ENCODE data around the gene CISD2.
A peak's percentile ranks its signal among the peaks of the same experiment; 100 is the strongest.

DNA sequence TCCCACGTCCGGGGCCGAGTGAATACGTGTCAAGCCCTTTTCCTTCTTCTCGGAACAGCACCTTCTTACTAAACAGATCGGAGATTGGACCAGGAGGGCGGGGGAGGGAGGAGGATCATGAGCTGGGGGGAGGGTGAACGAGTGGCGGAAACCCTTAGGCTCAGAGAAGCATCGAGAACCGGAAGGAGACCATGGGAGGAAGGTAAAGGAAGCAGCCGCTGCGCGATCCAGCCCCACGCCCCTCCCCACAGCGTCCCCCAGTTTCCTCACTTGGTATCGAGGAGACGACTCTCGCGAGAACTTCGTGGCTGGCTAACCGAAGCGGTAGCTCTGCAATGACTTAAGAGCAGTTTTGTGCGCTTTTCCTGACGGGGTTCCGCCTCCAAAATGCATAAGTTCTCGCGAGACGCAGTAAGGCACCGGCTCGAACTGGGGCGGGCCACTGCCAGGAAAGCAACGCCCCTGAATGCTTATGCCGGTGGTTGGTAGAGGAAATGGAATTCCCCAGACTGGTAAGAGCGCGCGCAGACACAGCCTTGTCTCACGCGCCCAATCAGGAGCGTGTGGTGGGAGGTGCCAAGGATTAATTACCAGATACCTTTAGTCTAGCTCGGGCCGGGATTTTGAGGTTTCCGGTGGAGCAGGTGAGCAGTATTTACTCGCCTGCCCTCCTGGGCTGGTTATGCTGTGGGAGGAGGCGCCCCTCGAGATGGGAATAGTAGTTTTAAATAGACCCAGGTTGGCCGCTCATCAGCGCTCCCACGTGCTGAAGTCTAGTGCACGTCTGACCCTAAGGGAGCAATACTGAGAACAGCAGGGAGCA is 40.9 kb upstream of the CISD2 start:
- TF ChIP-seq, protein P1, sequence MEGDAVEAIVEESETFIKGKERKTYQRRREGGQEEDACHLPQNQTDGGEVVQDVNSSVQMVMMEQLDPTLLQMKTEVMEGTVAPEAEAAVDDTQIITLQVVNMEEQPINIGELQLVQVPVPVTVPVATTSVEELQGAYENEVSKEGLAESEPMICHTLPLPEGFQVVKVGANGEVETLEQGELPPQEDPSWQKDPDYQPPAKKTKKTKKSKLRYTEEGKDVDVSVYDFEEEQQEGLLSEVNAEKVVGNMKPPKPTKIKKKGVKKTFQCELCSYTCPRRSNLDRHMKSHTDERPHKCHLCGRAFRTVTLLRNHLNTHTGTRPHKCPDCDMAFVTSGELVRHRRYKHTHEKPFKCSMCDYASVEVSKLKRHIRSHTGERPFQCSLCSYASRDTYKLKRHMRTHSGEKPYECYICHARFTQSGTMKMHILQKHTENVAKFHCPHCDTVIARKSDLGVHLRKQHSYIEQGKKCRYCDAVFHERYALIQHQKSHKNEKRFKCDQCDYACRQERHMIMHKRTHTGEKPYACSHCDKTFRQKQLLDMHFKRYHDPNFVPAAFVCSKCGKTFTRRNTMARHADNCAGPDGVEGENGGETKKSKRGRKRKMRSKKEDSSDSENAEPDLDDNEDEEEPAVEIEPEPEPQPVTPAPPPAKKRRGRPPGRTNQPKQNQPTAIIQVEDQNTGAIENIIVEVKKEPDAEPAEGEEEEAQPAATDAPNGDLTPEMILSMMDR (conservative IDR thresholded peaks at IDR 0.05; ENCODE audit: low read depth in 2 of 2), result 0 out of 4 replicates have a peak, but pooled peaks of 1 of the 2 experiments have one; percentile 9
- TF ChIP-seq, protein P2, sequence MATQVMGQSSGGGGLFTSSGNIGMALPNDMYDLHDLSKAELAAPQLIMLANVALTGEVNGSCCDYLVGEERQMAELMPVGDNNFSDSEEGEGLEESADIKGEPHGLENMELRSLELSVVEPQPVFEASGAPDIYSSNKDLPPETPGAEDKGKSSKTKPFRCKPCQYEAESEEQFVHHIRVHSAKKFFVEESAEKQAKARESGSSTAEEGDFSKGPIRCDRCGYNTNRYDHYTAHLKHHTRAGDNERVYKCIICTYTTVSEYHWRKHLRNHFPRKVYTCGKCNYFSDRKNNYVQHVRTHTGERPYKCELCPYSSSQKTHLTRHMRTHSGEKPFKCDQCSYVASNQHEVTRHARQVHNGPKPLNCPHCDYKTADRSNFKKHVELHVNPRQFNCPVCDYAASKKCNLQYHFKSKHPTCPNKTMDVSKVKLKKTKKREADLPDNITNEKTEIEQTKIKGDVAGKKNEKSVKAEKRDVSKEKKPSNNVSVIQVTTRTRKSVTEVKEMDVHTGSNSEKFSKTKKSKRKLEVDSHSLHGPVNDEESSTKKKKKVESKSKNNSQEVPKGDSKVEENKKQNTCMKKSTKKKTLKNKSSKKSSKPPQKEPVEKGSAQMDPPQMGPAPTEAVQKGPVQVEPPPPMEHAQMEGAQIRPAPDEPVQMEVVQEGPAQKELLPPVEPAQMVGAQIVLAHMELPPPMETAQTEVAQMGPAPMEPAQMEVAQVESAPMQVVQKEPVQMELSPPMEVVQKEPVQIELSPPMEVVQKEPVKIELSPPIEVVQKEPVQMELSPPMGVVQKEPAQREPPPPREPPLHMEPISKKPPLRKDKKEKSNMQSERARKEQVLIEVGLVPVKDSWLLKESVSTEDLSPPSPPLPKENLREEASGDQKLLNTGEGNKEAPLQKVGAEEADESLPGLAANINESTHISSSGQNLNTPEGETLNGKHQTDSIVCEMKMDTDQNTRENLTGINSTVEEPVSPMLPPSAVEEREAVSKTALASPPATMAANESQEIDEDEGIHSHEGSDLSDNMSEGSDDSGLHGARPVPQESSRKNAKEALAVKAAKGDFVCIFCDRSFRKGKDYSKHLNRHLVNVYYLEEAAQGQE (IDR thresholded peaks at IDR 0.05; ENCODE audit: unreplicated experiment), result peak; percentile 4
- TF ChIP-seq EZH2 (IDR thresholded peaks at IDR 0.05; ENCODE audit: low read depth, unreplicated experiment), result no peak
- TF ChIP-seq CREB1 (CRISPR knock-in tag; IDR thresholded peaks at IDR 0.05; ENCODE audit: low read depth), result no peak; the same call in 1 of the 2 replicates
- TF ChIP-seq POLR2AphosphoS5 (IDR thresholded peaks at IDR 0.05; ENCODE audit: low read depth), result peak; percentile 95
- no peak for TF ChIP-seq EZH2phosphoT487 (IDR thresholded peaks at IDR 0.05; ENCODE audit: unreplicated experiment)
- TF ChIP-seq, protein P3, sequence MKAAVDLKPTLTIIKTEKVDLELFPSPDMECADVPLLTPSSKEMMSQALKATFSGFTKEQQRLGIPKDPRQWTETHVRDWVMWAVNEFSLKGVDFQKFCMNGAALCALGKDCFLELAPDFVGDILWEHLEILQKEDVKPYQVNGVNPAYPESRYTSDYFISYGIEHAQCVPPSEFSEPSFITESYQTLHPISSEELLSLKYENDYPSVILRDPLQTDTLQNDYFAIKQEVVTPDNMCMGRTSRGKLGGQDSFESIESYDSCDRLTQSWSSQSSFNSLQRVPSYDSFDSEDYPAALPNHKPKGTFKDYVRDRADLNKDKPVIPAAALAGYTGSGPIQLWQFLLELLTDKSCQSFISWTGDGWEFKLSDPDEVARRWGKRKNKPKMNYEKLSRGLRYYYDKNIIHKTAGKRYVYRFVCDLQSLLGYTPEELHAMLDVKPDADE (IDR thresholded peaks at IDR 0.05), result peak; percentile 50
- no peak for TF ChIP-seq NANOG (IDR thresholded peaks at IDR 0.05; ENCODE audit: borderline replicate concordance)
- no peak for TF ChIP-seq ZNF114 (CRISPR knock-in tag; IDR thresholded peaks at IDR 0.05)
- no peak for TF ChIP-seq ZNF331 (CRISPR knock-in tag; IDR thresholded peaks at IDR 0.05; ENCODE audit: low read depth)
- TF ChIP-seq, protein P4, sequence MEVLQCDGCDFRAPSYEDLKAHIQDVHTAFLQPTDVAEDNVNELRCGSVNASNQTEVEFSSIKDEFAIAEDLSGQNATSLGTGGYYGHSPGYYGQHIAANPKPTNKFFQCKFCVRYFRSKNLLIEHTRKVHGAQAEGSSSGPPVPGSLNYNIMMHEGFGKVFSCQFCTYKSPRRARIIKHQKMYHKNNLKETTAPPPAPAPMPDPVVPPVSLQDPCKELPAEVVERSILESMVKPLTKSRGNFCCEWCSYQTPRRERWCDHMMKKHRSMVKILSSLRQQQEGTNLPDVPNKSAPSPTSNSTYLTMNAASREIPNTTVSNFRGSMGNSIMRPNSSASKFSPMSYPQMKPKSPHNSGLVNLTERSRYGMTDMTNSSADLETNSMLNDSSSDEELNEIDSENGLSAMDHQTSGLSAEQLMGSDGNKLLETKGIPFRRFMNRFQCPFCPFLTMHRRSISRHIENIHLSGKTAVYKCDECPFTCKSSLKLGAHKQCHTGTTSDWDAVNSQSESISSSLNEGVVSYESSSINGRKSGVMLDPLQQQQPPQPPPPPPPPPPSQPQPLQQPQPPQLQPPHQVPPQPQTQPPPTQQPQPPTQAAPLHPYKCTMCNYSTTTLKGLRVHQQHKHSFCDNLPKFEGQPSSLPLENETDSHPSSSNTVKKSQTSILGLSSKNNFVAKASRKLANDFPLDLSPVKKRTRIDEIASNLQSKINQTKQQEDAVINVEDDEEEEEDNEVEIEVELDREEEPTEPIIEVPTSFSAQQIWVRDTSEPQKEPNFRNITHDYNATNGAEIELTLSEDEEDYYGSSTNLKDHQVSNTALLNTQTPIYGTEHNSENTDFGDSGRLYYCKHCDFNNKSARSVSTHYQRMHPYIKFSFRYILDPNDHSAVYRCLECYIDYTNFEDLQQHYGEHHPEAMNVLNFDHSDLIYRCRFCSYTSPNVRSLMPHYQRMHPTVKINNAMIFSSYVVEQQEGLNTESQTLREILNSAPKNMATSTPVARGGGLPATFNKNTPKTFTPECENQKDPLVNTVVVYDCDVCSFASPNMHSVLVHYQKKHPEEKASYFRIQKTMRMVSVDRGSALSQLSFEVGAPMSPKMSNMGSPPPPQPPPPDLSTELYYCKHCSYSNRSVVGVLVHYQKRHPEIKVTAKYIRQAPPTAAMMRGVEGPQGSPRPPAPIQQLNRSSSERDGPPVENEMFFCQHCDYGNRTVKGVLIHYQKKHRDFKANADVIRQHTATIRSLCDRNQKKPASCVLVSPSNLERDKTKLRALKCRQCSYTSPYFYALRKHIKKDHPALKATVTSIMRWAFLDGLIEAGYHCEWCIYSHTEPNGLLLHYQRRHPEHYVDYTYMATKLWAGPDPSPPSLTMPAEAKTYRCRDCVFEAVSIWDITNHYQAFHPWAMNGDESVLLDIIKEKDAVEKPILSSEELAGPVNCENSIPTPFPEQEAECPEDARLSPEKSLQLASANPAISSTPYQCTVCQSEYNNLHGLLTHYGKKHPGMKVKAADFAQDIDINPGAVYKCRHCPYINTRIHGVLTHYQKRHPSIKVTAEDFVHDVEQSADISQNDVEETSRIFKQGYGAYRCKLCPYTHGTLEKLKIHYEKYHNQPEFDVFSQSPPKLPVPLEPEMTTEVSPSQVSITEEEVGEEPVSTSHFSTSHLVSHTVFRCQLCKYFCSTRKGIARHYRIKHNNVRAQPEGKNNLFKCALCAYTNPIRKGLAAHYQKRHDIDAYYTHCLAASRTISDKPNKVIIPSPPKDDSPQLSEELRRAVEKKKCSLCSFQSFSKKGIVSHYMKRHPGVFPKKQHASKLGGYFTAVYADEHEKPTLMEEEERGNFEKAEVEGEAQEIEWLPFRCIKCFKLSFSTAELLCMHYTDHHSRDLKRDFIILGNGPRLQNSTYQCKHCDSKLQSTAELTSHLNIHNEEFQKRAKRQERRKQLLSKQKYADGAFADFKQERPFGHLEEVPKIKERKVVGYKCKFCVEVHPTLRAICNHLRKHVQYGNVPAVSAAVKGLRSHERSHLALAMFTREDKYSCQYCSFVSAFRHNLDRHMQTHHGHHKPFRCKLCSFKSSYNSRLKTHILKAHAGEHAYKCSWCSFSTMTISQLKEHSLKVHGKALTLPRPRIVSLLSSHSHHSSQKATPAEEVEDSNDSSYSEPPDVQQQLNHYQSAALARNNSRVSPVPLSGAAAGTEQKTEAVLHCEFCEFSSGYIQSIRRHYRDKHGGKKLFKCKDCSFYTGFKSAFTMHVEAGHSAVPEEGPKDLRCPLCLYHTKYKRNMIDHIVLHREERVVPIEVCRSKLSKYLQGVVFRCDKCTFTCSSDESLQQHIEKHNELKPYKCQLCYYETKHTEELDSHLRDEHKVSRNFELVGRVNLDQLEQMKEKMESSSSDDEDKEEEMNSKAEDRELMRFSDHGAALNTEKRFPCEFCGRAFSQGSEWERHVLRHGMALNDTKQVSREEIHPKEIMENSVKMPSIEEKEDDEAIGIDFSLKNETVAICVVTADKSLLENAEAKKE (CRISPR knock-in tag; IDR thresholded peaks at IDR 0.05), result no peak
- no peak for TF ChIP-seq JUNB (IDR thresholded peaks at IDR 0.05; ENCODE audit: unreplicated experiment)
- TF ChIP-seq STAT1 (IDR thresholded peaks at IDR 0.05; ENCODE audit: unreplicated experiment), result no peak
